Cardiac ventricle fibroblast (primary cell): ENCODE data around the gene SLC25A38. TPM values are rescaled to one million over a fixed set of nuclear protein-coding genes. Genes with fewer than 3 reads are reported as not detected.

Source experiments
- total RNA-seq: library from RNA; depleted of rRNA; stranded (reverse); fragments of >200 nt; gene quantifications from 2 replicates; pipeline ENCODE4 v1.2.3, GENCODE V29; 2015

Gene SLC25A38
- total RNA-seq = 28.5 and 30.5 TPM in 2 replicates

GRCh38 chr3:39383045-39383880 is at the start of gene SLC25A38:
Gene SLC25A38 (plus strand): TSS chr3:39383370. CDS start chr3:39383725, 355 bp downstream.

GRCh38 chr3:39406368-39407258 is 23.4 kb downstream of the SLC25A38 start, which contains the start of gene RPSA:
Gene RPSA (plus strand): TSS chr3:39406720. CDS start chr3:39407654, 934 bp downstream.

Other genes with a start within 250 kb of the SLC25A38 start
- gene CSRNP1, start 229.8 kb upstream of the SLC25A38 start, total RNA-seq = 2.3 and 2.4 TPM in 2 replicates
- not detected in 2 replicates for gene XIRP1, start 190.8 kb upstream of the SLC25A38 start, total RNA-seq
- not detected in 2 replicates for gene CX3CR1, start 103.3 kb upstream of the SLC25A38 start, total RNA-seq
- not detected in 2 replicates for gene CCR8, start 53.7 kb upstream of the SLC25A38 start, total RNA-seq
- 1,070 and 1,205 TPM in 2 replicates for gene RPSA, start 23.4 kb downstream of the SLC25A38 start, total RNA-seq
- gene MOBP, start 84.3 kb downstream of the SLC25A38 start, total RNA-seq = not detected in 2 replicates